ENCODE data around the gene PDE1A. TPM values are rescaled to one million over a fixed set of nuclear protein-coding genes. Genes with fewer than 3 reads are reported as not detected.
A peak's percentile ranks its signal among the peaks of the same experiment; 100 is the strongest.

Gene PDE1A
- total RNA-seq, 6 experiments from 2014 or later: 0.58 to 2.2 (median 1.4) TPM

DNA sequence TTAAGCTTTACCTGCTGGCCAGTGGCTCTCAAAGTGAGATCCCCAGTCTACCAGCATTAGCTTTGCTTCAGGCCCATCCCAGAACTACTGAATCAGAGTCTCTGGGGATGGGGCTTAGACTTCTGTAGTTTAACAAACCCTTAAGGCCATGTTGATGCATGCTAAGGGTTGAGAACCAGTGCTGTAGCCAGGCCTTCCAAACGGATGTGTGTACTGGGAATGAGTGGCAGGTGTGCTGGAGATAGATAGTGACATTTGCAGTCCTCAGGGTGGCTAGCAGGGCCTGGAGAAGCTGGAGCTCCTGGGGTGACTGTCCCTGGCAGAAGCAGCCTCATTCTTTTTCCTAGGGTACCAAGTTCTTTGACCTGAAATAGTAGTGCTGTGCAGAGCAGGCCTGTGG, 292.6 kb downstream of the PDE1A start:
- intact Hi-C loops (cut with DNase I): no loop called here
- ATAC-seq (no peak), DNase-seq (no peak)
- Histone ChIP-seq H3K36me3 (no peaks in the 10 kb centered on the region), H3K4me3 (no peak overlapping the region), H3K9me3 (no peaks in the 10 kb centered on the region), H3K27me3 (no peaks in the 10 kb centered on the region), H3K4me1 (no peaks in the 10 kb centered on the region), H3K27ac (no peak overlapping the region)
- no CpG with 5 or more reads among the region's 1 CpG for WGBS (ENCODE audit: insufficient coverage, low coverage, low lambda C conversion rate, missing lambda C conversion rate)
- TF ChIP-seq, protein P1, sequence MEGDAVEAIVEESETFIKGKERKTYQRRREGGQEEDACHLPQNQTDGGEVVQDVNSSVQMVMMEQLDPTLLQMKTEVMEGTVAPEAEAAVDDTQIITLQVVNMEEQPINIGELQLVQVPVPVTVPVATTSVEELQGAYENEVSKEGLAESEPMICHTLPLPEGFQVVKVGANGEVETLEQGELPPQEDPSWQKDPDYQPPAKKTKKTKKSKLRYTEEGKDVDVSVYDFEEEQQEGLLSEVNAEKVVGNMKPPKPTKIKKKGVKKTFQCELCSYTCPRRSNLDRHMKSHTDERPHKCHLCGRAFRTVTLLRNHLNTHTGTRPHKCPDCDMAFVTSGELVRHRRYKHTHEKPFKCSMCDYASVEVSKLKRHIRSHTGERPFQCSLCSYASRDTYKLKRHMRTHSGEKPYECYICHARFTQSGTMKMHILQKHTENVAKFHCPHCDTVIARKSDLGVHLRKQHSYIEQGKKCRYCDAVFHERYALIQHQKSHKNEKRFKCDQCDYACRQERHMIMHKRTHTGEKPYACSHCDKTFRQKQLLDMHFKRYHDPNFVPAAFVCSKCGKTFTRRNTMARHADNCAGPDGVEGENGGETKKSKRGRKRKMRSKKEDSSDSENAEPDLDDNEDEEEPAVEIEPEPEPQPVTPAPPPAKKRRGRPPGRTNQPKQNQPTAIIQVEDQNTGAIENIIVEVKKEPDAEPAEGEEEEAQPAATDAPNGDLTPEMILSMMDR (IDR thresholded peaks at IDR 0.05): no peak
- TF ChIP-seq POLR2A (IDR thresholded peaks at IDR 0.05): no peak

DNA sequence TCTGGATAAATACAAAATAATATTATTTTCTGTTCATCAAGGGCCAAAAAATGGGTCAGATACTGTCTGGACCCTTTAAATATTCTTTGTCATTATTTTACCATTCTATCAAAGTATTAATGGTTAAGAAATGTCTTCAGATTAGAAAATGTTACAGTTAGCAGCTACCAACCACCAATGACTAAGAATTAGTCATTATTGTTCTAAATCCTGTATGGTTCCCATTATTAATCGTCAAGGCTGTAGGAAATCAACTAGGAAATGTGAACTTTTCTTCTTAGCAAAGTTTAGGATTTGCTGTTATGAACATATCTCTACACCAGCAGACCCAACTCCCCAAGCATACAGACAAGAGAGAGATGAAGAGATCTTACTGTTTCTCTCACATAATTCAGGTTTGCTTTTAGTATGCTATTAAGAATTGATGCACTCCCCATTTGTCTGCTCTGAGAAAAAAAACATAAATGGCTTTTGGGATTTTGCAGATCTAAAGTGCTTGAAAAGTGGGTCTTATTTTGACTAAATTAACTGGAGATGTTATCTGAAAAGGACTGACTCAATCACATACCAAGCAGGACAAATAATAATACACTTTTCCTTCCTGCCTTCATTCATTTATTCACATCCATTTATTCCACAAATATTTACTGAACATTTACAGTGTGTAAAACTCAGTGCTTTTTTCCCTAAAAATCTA, 293.5 kb downstream of the PDE1A start:
- TF ChIP-seq POLR2A (IDR thresholded peaks at IDR 0.05): no peak

DNA sequence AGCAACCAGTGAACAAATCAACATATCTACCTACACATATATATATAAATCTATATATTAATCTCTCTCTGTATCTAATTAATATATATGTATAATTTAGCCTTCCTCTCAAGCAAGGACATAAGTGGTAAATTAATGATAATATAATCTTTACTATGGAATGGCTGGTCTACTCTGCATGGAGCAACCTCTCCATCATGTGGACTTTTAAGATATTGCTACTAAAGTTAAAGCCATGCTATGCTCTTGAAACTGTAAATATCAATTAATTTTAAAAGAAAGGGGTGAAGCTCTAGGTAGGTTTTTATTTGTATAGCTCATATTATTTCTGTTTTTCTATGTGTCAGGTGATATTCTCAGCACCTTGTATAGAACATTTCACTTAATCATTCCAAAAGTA, 294.2 kb downstream of the PDE1A start:
- Histone ChIP-seq H3K4me3 (no peak overlapping the region), H3K27me3 (no peaks in the 10 kb centered on the region), H3K36me3 (no peaks in the 10 kb centered on the region), H3K4me1 (no peaks in the 10 kb centered on the region), H3K9me3 (no peaks in the 10 kb centered on the region), H3K27ac (no peak overlapping the region)
- no peak for DNase-seq
- no peak for ATAC-seq
- no peak for TF ChIP-seq POLR2A (IDR thresholded peaks at IDR 0.05)
- TF ChIP-seq, protein P1 (IDR thresholded peaks at IDR 0.05): peak in 1 of 4 donors; percentile 19
- intact Hi-C loops (cut with DNase I): no loop called here

More for the DNA sequence above, 293.5 kb downstream of the PDE1A start:
- Histone ChIP-seq H3K27ac (no peak overlapping the region), H3K36me3 (no peaks in the 10 kb centered on the region), H3K9me3 (no peaks in the 10 kb centered on the region), H3K4me3 (no peak overlapping the region), H3K4me1 (no peaks in the 10 kb centered on the region), H3K27me3 (no peaks in the 10 kb centered on the region)
- 50% methylated on average over 1 of the region's 1 CpG for WGBS (ENCODE audit: insufficient coverage, low coverage, low lambda C conversion rate, missing lambda C conversion rate)
- no peak for DNase-seq
- ATAC-seq: no peak
- intact Hi-C loops (cut with DNase I): no loop called here

DNA sequence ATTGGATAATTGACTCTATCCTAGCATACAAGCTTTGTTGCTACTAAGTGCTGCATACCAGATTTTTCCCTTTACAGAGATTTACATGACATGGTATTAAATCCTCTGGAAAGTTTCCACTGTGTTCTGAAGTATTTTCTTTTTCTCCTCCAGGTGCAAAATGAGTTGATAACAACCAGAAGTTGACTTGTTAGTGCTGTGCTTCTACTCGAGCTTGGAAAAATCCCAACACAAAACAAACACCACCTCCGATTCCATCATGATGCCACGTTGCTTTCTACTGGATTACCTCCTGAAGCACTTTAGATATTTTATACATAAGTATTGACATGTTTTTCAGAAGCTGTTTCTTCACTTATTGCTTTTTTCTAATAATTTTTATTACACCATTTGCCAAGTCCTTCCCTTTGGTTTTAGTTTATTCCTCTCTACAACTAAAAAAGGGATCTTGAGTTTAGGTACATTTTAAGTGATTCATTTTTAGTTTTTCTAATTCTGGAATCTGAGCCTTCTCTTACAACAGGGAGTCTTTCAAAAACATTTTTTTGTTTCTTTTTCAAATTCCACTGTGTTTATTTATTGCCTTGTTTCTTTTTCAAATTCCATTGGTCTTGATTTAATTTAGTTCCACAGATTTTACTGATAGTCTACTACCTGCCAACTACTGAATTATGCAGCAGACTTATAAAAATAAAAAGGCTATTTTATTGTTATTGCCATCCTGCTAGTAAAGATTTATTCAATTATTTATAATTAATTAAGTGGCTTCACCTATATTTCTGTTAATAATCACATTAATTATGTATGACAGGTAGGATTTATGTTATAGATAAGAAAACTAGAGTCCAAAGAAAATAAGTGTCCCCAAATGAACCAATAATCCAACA, 297.8 kb downstream of the PDE1A start:
- H3K9me3 ChIP-seq: no peaks in the 10 kb centered on the region
- no peak overlapping the region for H3K27ac ChIP-seq
- intact Hi-C loops (cut with DNase I): no loop called here
- no peaks in the 10 kb centered on the region for H3K27me3 ChIP-seq
- no peaks in the 10 kb centered on the region for H3K4me1 ChIP-seq
- H3K4me3 ChIP-seq: no peak overlapping the region
- no peaks in the 10 kb centered on the region for H3K36me3 ChIP-seq
- TF ChIP-seq POLR2A (IDR thresholded peaks at IDR 0.05): no peak
- TF ChIP-seq, protein P1 (IDR thresholded peaks at IDR 0.05): no peak
- DNase-seq (no peak), ATAC-seq (no peak)
- WGBS (ENCODE audit: insufficient coverage, low coverage, low lambda C conversion rate, missing lambda C conversion rate): 39% methylated on average over 2 of the region's 3 CpGs

DNA sequence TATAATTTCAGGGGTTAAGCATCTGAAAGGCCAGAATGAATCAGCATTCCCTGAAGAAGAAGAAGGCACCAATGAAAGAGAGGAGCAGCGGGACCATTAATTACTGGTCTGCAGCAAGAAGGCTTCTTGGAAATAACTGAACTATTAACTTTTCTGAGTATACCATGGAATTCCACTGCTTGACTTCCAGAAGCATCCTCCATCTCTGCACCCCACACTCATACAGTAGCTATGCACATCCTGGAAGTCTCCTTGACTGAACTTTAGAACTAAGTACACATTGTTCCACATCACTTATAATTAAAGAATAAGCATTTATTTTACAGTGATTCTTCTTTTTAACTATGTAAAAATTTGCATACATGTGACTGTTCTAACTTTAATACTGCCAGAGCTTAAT, 309.6 kb downstream of the PDE1A start:
- WGBS (ENCODE audit: insufficient coverage, low coverage, low lambda C conversion rate, missing lambda C conversion rate): 83% methylated on average over 1 of the region's 1 CpG
- Histone ChIP-seq H3K9me3 (no peaks in the 10 kb centered on the region), H3K36me3 (no peaks in the 10 kb centered on the region), H3K27me3 (no peaks in the 10 kb centered on the region), H3K4me1 (no peaks in the 10 kb centered on the region), H3K4me3 (no peak overlapping the region), H3K27ac (no peak overlapping the region)
- intact Hi-C loops (cut with DNase I): no loop called here
- DNase-seq (no peak), ATAC-seq (no peak)
- TF ChIP-seq POLR2A (IDR thresholded peaks at IDR 0.05): no peak

All from right lobe of liver (tissue), 6 donors.